Activated T-helper 1 cell treated with anti-CD3 and anti-CD28 coated beads, Interleukin-12 subunit alpha, Interleukin-12 subunit beta, Interleukin-2, Interleukin-4 antibody, amounts not matched to agents 30 ng/mL and 10 ng/mL and 1 ng/mL, durations not matched to agents 14 hours and 24 hours and 36 hours (primary cell): Measurements from ENCODE around the gene PARN. TPM values are rescaled to one million over a fixed set of nuclear protein-coding genes. Genes with fewer than 3 reads are reported as not detected.
"Not testable (repeated sequence)": the region's sequence is repeated elsewhere in the genome, so short reads cannot be mapped to it uniquely, and the experiment has no call there.

Experiments used
- DNase-seq: peaks from one replicate; pipeline ENCODE4 v3.0.0; 2021; ENCODE audit warnings: low spot score
- H3K27ac Mint-ChIP-seq: one replicate; pipeline ENCODE4 v1.8.0; 2021; ENCODE audit warnings: mild to moderate bottlenecking, mixed read lengths
- H3K27me3 Mint-ChIP-seq: one replicate; pipeline ENCODE4 v1.8.0; 2022; ENCODE audit warnings: mild to moderate bottlenecking, moderate library complexity, mixed read lengths; ENCODE audit not compliant: insufficient read depth
- H3K36me3 Mint-ChIP-seq: one replicate; pipeline ENCODE4 v1.8.0; 2021; ENCODE audit warnings: low read depth, mixed read lengths
- H3K4me1 Mint-ChIP-seq: one replicate; pipeline ENCODE4 v1.8.0; 2021; ENCODE audit warnings: low read depth, mixed read lengths
- H3K4me3 Mint-ChIP-seq: one replicate; pipeline ENCODE4 v1.8.0; 2021; ENCODE audit warnings: mild to moderate bottlenecking, moderate library complexity, mixed read lengths
- H3K9me3 Mint-ChIP-seq: one replicate; pipeline ENCODE4 v1.8.0; 2021; ENCODE audit warnings: mixed read lengths
- intact Hi-C: fragments of 100-400 bp; cut with micrococcal nuclease; formaldehyde crosslinking; loops from one replicate; pipeline ENCODE4 v1.15.1; 2024
- total RNA-seq: library from RNA; stranded (reverse); gene quantifications from 2 replicates; pipeline ENCODE4 v1.2.3, GENCODE V29; 2022

PARN gene
- total RNA-seq, 1 donor from 2014 or later, result 55.4 TPM

- Mint-ChIP-seq H3K27me3 (no peaks in the 10 kb centered on the region), H3K4me3 (no peak overlapping the region), H3K36me3 (no peaks in the 10 kb centered on the region), H3K27ac (no peak overlapping the region), H3K9me3 (no peaks in the 10 kb centered on the region), H3K4me1 (no peaks in the 10 kb centered on the region)
- intact Hi-C loops, result no loop called here
- DNase-seq, result no peak
Measured at GRCh38 chr16:14405611-14406537, 224.2 kb downstream of the PARN start.

GRCh38 chr16:14403001-14403389 lies 227.1 kb downstream of the PARN start:
- H3K9me3 Mint-ChIP-seq, DNase-seq, H3K36me3 Mint-ChIP-seq, intact Hi-C loops, H3K4me3 Mint-ChIP-seq, H3K27me3 Mint-ChIP-seq, H3K27ac Mint-ChIP-seq, H3K4me1 Mint-ChIP-seq: not testable (repeated sequence)

- H3K27me3 Mint-ChIP-seq, DNase-seq: not testable (repeated sequence)
Measured at GRCh38 chr16:14402114-14403000, 227.7 kb downstream of the PARN start.

GRCh38 chr16:14401711-14402061 lies 228.4 kb downstream of the PARN start:
- H3K36me3 Mint-ChIP-seq, H3K27ac Mint-ChIP-seq, H3K9me3 Mint-ChIP-seq, H3K4me1 Mint-ChIP-seq, H3K27me3 Mint-ChIP-seq, H3K4me3 Mint-ChIP-seq, intact Hi-C loops, DNase-seq: not testable (repeated sequence)

More at GRCh38 chr16:14402114-14403000, 227.7 kb downstream of the PARN start:
- H3K4me1 Mint-ChIP-seq, H3K9me3 Mint-ChIP-seq, H3K27ac Mint-ChIP-seq, H3K36me3 Mint-ChIP-seq, intact Hi-C loops, H3K4me3 Mint-ChIP-seq: not testable (repeated sequence)

GRCh38 chr16:14400978-14401710 lies 228.9 kb downstream of the PARN start:
- H3K4me1 Mint-ChIP-seq, H3K36me3 Mint-ChIP-seq, H3K9me3 Mint-ChIP-seq, DNase-seq, H3K27ac Mint-ChIP-seq, H3K27me3 Mint-ChIP-seq, H3K4me3 Mint-ChIP-seq, intact Hi-C loops: not testable (repeated sequence)

GRCh38 chr16:14400285-14400977 lies 229.6 kb downstream of the PARN start:
- intact Hi-C loops, result no loop called here
- H3K36me3 Mint-ChIP-seq, result no peaks in the 10 kb centered on the region
- H3K27ac Mint-ChIP-seq, result no peak overlapping the region
- no peaks in the 10 kb centered on the region for H3K27me3 Mint-ChIP-seq
- no peak for DNase-seq
- no peaks in the 10 kb centered on the region for H3K9me3 Mint-ChIP-seq
- no peak overlapping the region for H3K4me3 Mint-ChIP-seq
- no peaks in the 10 kb centered on the region for H3K4me1 Mint-ChIP-seq

GRCh38 chr16:14399378-14400284 lies 230.4 kb downstream of the PARN start:
- Mint-ChIP-seq H3K4me1 (no peaks in the 10 kb centered on the region), H3K9me3 (no peaks in the 10 kb centered on the region), H3K27ac (no peak overlapping the region), H3K4me3 (no peak overlapping the region), H3K27me3 (no peaks in the 10 kb centered on the region), H3K36me3 (no peaks in the 10 kb centered on the region)
- DNase-seq, result no peak
- intact Hi-C loops, result no loop called here

GRCh38 chr16:14398014-14398717 lies 231.9 kb downstream of the PARN start:
- Mint-ChIP-seq H3K9me3 (no peaks in the 10 kb centered on the region), H3K27ac (no peak overlapping the region), H3K36me3 (no peaks in the 10 kb centered on the region), H3K27me3 (peaks cover 3% of the 10 kb centered on the region), H3K4me3 (no peak overlapping the region), H3K4me1 (no peaks in the 10 kb centered on the region)
- intact Hi-C loops, result no loop called here
- DNase-seq, result no peak

GRCh38 chr16:14395710-14396304 lies 234.3 kb downstream of the PARN start:
- DNase-seq, H3K9me3 Mint-ChIP-seq, H3K27ac Mint-ChIP-seq, H3K27me3 Mint-ChIP-seq, H3K36me3 Mint-ChIP-seq, H3K4me1 Mint-ChIP-seq, H3K4me3 Mint-ChIP-seq, intact Hi-C loops: not testable (repeated sequence)

- Mint-ChIP-seq H3K9me3 (no peaks in the 10 kb centered on the region), H3K27me3 (peaks cover 3% of the 10 kb centered on the region), H3K36me3 (no peaks in the 10 kb centered on the region), H3K4me3 (no peak overlapping the region), H3K4me1 (no peaks in the 10 kb centered on the region), H3K27ac (no peak overlapping the region)
- intact Hi-C loops, result no loop called here
- DNase-seq, result no peak
Measured at GRCh38 chr16:14394834-14395233, 235.2 kb downstream of the PARN start.

- no peak overlapping the region for H3K4me3 Mint-ChIP-seq
- H3K9me3 Mint-ChIP-seq, result no peaks in the 10 kb centered on the region
- intact Hi-C loops, result no loop called here
- no peak overlapping the region for H3K27ac Mint-ChIP-seq
- no peaks in the 10 kb centered on the region for H3K36me3 Mint-ChIP-seq
- H3K27me3 Mint-ChIP-seq, result peaks cover 3% of the 10 kb centered on the region
- no peaks in the 10 kb centered on the region for H3K4me1 Mint-ChIP-seq
- DNase-seq, result no peak
Measured at GRCh38 chr16:14392960-14393359, 237.1 kb downstream of the PARN start.
